HepG2 (cell line): ENCODE measurements around the gene SUSD6. TPM values are rescaled to one million over a fixed set of nuclear protein-coding genes. Genes with fewer than 3 reads are reported as not detected.
A peak's percentile ranks its signal among the peaks of the same experiment; 100 is the strongest.

Experiments
- AGO1 ChIP-seq: fragments of 200-400 bp; formaldehyde crosslinking; IDR thresholded peaks from 2 replicates; pipeline ENCODE4 v1.6.1; 2017; ENCODE audit warnings: mild to moderate bottlenecking, low read depth, low read length, moderate library complexity; ENCODE audit not compliant: poor library complexity, severe bottlenecking
- DMTF1 ChIP-seq: sonication (generic); formaldehyde crosslinking; IDR thresholded peaks from 2 replicates; pipeline ENCODE4 v1.4.0; 2020; ENCODE audit warnings: mild to moderate bottlenecking, missing genetic modification reagents
- MAX ChIP-seq: IDR thresholded peaks from 2 replicates; pipeline ENCODE4 v1.6.1; 2012; ENCODE audit warnings: inconsistent platforms
- SMAD9 ChIP-seq: sonication (generic); formaldehyde crosslinking; IDR thresholded peaks from 2 replicates; pipeline ENCODE4 v1.5.1; 2020; ENCODE audit warnings: mild to moderate bottlenecking, missing genetic modification reagents
- TEAD3 ChIP-seq: optimal IDR thresholded peaks from 2 replicates; pipeline ENCODE3; 2016; ENCODE audit warnings: borderline replicate concordance
- TFDP1 ChIP-seq: IDR thresholded peaks from 2 replicates; pipeline ENCODE4 v1.6.1; 2016; ENCODE audit warnings: missing compliant biosample characterization, missing genetic modification reagents, borderline replicate concordance
- ZNF766 ChIP-seq: sonication (generic); formaldehyde crosslinking; IDR thresholded peaks from 2 replicates; pipeline ENCODE4 v1.5.0; 2020; ENCODE audit warnings: missing genetic modification reagents, borderline replicate concordance
- ZNF770 ChIP-seq: sonication (generic); formaldehyde crosslinking; IDR thresholded peaks from 2 replicates; pipeline ENCODE4 v1.5.0; 2020; ENCODE audit warnings: mild to moderate bottlenecking, missing genetic modification reagents
- ZNF773 ChIP-seq: sonication (generic); formaldehyde crosslinking; IDR thresholded peaks from 2 replicates; pipeline ENCODE4 v1.4.0; 2020; ENCODE audit warnings: missing genetic modification reagents, borderline replicate concordance
- ZNF775 ChIP-seq: sonication (generic); formaldehyde crosslinking; IDR thresholded peaks from 2 replicates; pipeline ENCODE4 v1.4.0; 2020; ENCODE audit warnings: missing genetic modification reagents, mild to moderate bottlenecking, moderate library complexity, borderline replicate concordance
- ZNF839 ChIP-seq: sonication (generic); formaldehyde crosslinking; IDR thresholded peaks from 2 replicates; pipeline ENCODE4 v1.4.0; 2020; ENCODE audit warnings: missing genetic modification reagents, mild to moderate bottlenecking, borderline replicate concordance
- polyA plus RNA-seq, 8 experiments: library from polyadenylated mRNA; depleted of rRNA in 3 of 8; stranded (reverse) in 7 of 8; unstranded in 1 of 8; fragments of >200 nt; fragmentation: Illumina TruSeq in 4 of 8; extraction: Trizol in 4 of 8; gene quantifications; 2 replicates each; pipeline versions ENCODE4 v1.2.1 to v1.2.3, GENCODE V29; 2011 to 2016; ENCODE audit warnings: low read depth in 4 of 8, missing spikeins in 1 of 8, mixed read lengths in 1 of 8; ENCODE audit not compliant: insufficient read depth in 1 of 8
- total RNA-seq, 5 experiments: library from RNA; depleted of rRNA; stranded (reverse); fragments of >200 nt; fragmentation: Illumina TruSeq; extraction: Trizol; gene quantifications; 2 replicates each; pipeline ENCODE4 v1.2.3, GENCODE V29; 2016; ENCODE audit warnings: low read depth in 1 of 5

SUSD6 gene
- total and polyA plus RNA-seq, 2 of the 13 experiments (the other 11 are each of a cell fraction or from before 2014, with no cell fraction given): 7.2 to 7.4 TPM

GRCh38 chr14:69657950-69658355 lies 46.6 kb downstream of the SUSD6 start (continued):
- no peak for TF ChIP-seq ZNF770 (CRISPR knock-in tag)
- TF ChIP-seq ZNF775: peak; percentile 94
- TF ChIP-seq DMTF1: no peak
- TF ChIP-seq AGO1: no peak
- peak; percentile 26; the same call in 1 of the 2 replicates for TF ChIP-seq SMAD9 (CRISPR knock-in tag)
- peak; percentile 67 for TF ChIP-seq MAX
- no peak for TF ChIP-seq ZNF766 (CRISPR knock-in tag)
- peak; percentile 56 for TF ChIP-seq TEAD3
- TF ChIP-seq ZNF773 (CRISPR knock-in tag): no peak
- 0 out of 2 replicates have a peak, but pooled peaks have one; percentile 26 for TF ChIP-seq ZNF839 (CRISPR knock-in tag)
- TF ChIP-seq TFDP1 (CRISPR knock-in tag): peak; percentile 27; the same call in 1 of the 2 replicates
